ENCODE data around the gene PDSS2.

Gene PDSS2

DNA sequence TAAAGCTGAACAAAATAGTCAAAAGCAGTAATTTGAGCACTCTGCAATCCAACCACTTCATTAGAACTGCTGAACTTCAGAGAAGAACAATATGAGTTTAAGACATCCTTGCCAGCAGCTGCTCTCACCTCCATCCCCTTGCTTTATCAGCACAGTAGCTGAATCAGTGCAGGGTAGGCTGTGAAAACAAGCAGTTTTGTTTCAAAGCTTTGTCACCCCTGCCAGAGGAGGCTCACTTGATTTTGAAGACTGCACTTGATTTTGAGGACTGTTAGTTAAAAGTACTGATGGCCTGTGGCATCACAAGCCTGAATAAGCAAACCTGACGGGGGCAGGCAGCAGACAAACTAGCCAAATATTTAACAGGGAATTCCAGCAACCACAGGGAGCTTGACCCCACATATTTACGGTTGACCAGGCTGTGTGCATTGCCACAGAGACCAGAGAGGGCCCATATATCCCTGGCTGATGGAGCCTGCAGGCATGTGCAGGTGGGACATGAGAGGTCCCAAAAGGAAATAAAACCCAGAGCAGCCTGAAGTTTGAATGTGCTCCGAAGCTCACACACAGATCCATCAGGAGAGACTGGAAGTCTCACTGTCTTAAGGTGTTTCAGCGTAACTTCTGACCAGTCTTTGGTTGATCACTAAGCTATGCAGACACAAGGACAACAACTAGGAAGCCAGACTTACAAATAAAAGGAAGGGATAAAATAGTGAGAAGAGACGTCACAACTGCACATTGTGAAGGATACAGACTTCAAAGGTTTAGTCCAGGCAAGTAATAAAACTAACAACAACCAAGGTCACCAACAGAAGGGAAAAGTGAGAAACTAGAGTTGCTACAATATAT is 97.4 kb downstream of the PDSS2 start:
- TF ChIP-seq, protein P1, sequence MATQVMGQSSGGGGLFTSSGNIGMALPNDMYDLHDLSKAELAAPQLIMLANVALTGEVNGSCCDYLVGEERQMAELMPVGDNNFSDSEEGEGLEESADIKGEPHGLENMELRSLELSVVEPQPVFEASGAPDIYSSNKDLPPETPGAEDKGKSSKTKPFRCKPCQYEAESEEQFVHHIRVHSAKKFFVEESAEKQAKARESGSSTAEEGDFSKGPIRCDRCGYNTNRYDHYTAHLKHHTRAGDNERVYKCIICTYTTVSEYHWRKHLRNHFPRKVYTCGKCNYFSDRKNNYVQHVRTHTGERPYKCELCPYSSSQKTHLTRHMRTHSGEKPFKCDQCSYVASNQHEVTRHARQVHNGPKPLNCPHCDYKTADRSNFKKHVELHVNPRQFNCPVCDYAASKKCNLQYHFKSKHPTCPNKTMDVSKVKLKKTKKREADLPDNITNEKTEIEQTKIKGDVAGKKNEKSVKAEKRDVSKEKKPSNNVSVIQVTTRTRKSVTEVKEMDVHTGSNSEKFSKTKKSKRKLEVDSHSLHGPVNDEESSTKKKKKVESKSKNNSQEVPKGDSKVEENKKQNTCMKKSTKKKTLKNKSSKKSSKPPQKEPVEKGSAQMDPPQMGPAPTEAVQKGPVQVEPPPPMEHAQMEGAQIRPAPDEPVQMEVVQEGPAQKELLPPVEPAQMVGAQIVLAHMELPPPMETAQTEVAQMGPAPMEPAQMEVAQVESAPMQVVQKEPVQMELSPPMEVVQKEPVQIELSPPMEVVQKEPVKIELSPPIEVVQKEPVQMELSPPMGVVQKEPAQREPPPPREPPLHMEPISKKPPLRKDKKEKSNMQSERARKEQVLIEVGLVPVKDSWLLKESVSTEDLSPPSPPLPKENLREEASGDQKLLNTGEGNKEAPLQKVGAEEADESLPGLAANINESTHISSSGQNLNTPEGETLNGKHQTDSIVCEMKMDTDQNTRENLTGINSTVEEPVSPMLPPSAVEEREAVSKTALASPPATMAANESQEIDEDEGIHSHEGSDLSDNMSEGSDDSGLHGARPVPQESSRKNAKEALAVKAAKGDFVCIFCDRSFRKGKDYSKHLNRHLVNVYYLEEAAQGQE (IDR thresholded peaks at IDR 0.05; ENCODE audit: insufficient read depth in 1 of 2, low read depth in 2 of 2, low read length in 2 of 2): no peak
- TF ChIP-seq TAF1 (IDR thresholded peaks at IDR 0.05; ENCODE audit: borderline replicate concordance, insufficient read depth, low read length): no peak
- TF ChIP-seq POLR2AphosphoS5 (IDR thresholded peaks at IDR 0.05; ENCODE audit: low read depth, low read length): no peak
- no peak for TF ChIP-seq SIN3A (IDR thresholded peaks at IDR 0.05; ENCODE audit: borderline replicate concordance, insufficient read depth, low read length)
- TF ChIP-seq FOXP2 (optimal IDR thresholded peaks at IDR 0.05; ENCODE audit: borderline replicate concordance, extremely low read depth, extremely low read length, insufficient read depth): no peak

DNA sequence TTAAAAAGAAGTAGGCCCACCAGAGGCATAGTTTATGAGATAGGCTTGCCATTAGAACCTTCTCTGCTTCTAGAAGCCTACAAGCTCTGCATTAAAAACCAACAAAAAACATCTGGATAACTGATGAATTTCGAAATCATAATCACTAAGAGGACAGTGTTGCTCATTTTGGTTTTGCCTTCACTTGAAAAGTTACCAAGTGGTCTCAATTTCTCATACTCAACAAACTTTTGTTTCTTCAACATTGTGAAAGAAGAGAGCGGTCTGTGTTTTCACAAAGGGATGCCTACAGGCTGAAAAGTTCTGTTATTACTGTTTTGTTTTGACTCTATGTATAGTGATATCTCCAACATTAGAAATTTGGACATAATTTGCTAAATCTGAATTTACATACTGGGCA is 98.9 kb downstream of the PDSS2 start:
- TF ChIP-seq SIN3A (IDR thresholded peaks at IDR 0.05; ENCODE audit: borderline replicate concordance, insufficient read depth, low read length): no peak
- no peak for TF ChIP-seq TAF1 (IDR thresholded peaks at IDR 0.05; ENCODE audit: borderline replicate concordance, insufficient read depth, low read length)
- TF ChIP-seq, protein P1 (IDR thresholded peaks at IDR 0.05; ENCODE audit: insufficient read depth in 1 of 2, low read depth in 2 of 2, low read length in 2 of 2): no peak
- no peak for TF ChIP-seq FOXP2 (optimal IDR thresholded peaks at IDR 0.05; ENCODE audit: borderline replicate concordance, extremely low read depth, extremely low read length, insufficient read depth)
- no peak for TF ChIP-seq POLR2AphosphoS5 (IDR thresholded peaks at IDR 0.05; ENCODE audit: low read depth, low read length)

DNA sequence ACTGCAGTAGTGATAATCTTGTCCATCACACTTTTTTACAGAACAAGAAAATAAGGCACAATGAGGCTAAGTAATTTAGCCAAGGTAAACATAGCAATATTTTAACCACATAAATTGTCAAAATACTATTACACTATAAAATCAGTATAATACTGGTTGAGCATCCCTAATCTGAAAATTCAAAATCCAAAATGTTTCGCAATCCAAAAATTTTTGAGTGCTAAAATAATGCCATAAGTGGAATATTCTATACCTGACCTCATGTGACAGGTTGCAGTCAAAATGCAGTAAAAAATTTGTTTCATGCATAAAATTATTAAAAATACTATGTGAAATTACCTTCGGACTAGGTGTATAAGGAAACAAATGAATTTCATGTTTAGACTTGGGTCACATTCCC is 101.5 kb downstream of the PDSS2 start:
- TF ChIP-seq TAF1 (IDR thresholded peaks at IDR 0.05; ENCODE audit: borderline replicate concordance, insufficient read depth, low read length) (no peak), FOXP2 (optimal IDR thresholded peaks at IDR 0.05; ENCODE audit: borderline replicate concordance, extremely low read depth, extremely low read length, insufficient read depth) (no peak), POLR2AphosphoS5 (IDR thresholded peaks at IDR 0.05; ENCODE audit: low read depth, low read length) (no peak), SIN3A (IDR thresholded peaks at IDR 0.05; ENCODE audit: borderline replicate concordance, insufficient read depth, low read length) (no peak)
- TF ChIP-seq, protein P1 (IDR thresholded peaks at IDR 0.05; ENCODE audit: insufficient read depth in 1 of 2, low read depth in 2 of 2, low read length in 2 of 2): no peak

DNA sequence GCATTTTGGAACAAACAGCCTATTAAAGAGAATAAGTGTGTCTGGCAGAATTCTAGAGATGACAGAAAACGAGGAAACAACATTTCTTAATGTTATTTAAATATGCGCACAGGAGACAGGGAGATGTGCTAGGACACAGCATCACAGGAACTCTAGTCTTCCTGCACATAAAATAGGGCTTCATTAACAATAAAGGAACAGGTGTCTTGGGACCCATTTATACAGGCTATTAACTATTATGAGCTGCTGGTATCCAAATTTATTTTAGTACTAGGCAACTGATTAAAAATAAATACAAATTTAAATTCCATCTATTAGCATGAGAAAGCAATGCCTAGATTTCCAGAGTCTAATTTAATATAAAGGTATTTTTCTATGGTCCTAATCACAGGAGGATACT is 102.3 kb downstream of the PDSS2 start:
- TF ChIP-seq, protein P1 (IDR thresholded peaks at IDR 0.05; ENCODE audit: insufficient read depth in 1 of 2, low read depth in 2 of 2, low read length in 2 of 2): no peak
- TF ChIP-seq FOXP2 (optimal IDR thresholded peaks at IDR 0.05; ENCODE audit: borderline replicate concordance, extremely low read depth, extremely low read length, insufficient read depth) (no peak), TAF1 (IDR thresholded peaks at IDR 0.05; ENCODE audit: borderline replicate concordance, insufficient read depth, low read length) (no peak), SIN3A (IDR thresholded peaks at IDR 0.05; ENCODE audit: borderline replicate concordance, insufficient read depth, low read length) (no peak), POLR2AphosphoS5 (IDR thresholded peaks at IDR 0.05; ENCODE audit: low read depth, low read length) (no peak)

Measured in PFSK-1 (cell line).